Measurements from ENCODE around the gene JARID2.
A peak's percentile ranks its signal among the peaks of the same experiment; 100 is the strongest.
"Not testable (repeated sequence)": the region's sequence is repeated elsewhere in the genome, so short reads cannot be mapped to it uniquely, and the experiment has no call there.

Gene JARID2

GRCh38 chr6:15309611-15310283, 63.9 kb downstream of the JARID2 start:
- DNase-seq (ENCODE audit: low spot score) = no peak

- no peak for DNase-seq (ENCODE audit: low spot score)
Measured at GRCh38 chr6:15310680-15311079, 64.8 kb downstream of the JARID2 start.

- DNase-seq (ENCODE audit: low spot score) = no peak
Measured at GRCh38 chr6:15312500-15312899, 66.6 kb downstream of the JARID2 start.

- peak; percentile 61 for DNase-seq (ENCODE audit: low spot score)
Measured at GRCh38 chr6:15313367-15313766, 67.5 kb downstream of the JARID2 start.

GRCh38 chr6:15316754-15317153, 70.9 kb downstream of the JARID2 start:
- DNase-seq (ENCODE audit: low spot score) = no peak

GRCh38 chr6:15317251-15317650, 71.4 kb downstream of the JARID2 start:
- no peak for DNase-seq (ENCODE audit: low spot score)

- no peak for DNase-seq (ENCODE audit: low spot score)
Measured at GRCh38 chr6:15317934-15318902, 72.3 kb downstream of the JARID2 start.

- no peak for DNase-seq (ENCODE audit: low spot score)
Measured at GRCh38 chr6:15319677-15320076, 73.8 kb downstream of the JARID2 start.

GRCh38 chr6:15320693-15321092, 74.8 kb downstream of the JARID2 start:
- no peak for DNase-seq (ENCODE audit: low spot score)

GRCh38 chr6:15322184-15322583, 76.3 kb downstream of the JARID2 start:
- no peak for DNase-seq (ENCODE audit: low spot score)

GRCh38 chr6:15322781-15323536, 77.1 kb downstream of the JARID2 start:
- DNase-seq (ENCODE audit: low spot score) = no peak

GRCh38 chr6:15323611-15324010, 77.7 kb downstream of the JARID2 start:
- DNase-seq (ENCODE audit: low spot score) = not testable (repeated sequence)

GRCh38 chr6:15324427-15324985, 78.6 kb downstream of the JARID2 start:
- no peak for DNase-seq (ENCODE audit: low spot score)

GRCh38 chr6:15325540-15325955, 79.7 kb downstream of the JARID2 start:
- DNase-seq (ENCODE audit: low spot score) = no peak

GRCh38 chr6:15326067-15326614, 80.3 kb downstream of the JARID2 start:
- DNase-seq (ENCODE audit: low spot score) = no peak

- no peak for DNase-seq (ENCODE audit: low spot score)
Measured at GRCh38 chr6:15327271-15327670, 81.4 kb downstream of the JARID2 start.

- DNase-seq (ENCODE audit: low spot score) = no peak
Measured at GRCh38 chr6:15329197-15329671, 83.4 kb downstream of the JARID2 start.

- DNase-seq (ENCODE audit: low spot score) = no peak
Measured at GRCh38 chr6:15330174-15330944, 84.5 kb downstream of the JARID2 start.

- DNase-seq (ENCODE audit: low spot score) = no peak
Measured at GRCh38 chr6:15331143-15331542, 85.3 kb downstream of the JARID2 start.

GRCh38 chr6:15331629-15332251, 85.9 kb downstream of the JARID2 start:
- no peak for DNase-seq (ENCODE audit: low spot score)
